GM19099 (cell line): ENCODE data around the gene BCAS1.

Experiments used
- POLR2A ChIP-seq: IDR thresholded peaks from 3 replicates; pipeline ENCODE4 v1.6.1; 2011; ENCODE audit warnings: low read depth; ENCODE audit not compliant: insufficient read length; ENCODE audit errors: extremely low read depth

The BCAS1 gene

DNA sequence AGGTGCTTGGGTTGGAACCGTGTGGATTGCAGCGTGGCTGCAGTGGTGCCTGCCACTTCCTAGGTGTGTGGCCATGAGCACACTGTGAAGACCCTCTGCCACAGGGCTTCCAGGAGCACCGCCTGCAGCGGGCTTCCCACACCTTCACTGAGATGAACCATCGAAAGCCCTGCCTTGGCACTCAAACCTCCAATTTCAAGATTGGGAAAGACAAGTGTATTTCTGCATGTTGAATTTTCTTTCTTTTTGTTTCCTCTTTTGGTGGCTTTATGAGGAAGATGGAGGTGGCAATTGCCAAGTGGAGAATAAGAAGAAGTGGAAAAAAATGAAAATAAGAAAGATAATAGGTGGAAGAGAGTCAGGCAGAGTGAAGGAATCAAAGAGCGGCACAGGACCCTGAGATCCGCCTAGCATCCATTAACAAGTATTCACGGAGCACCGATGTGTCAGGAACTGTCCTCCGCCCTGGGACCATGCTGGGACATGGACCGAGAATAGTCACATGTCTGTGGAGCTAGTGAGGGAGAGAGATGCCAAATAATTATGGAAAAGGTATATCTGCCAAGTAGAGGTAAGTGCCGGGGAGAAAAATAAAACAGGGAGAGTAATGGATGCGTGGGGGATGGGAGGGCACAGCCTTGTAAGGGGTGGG lies 159.9 kb downstream of the BCAS1 start:
- no peak for TF ChIP-seq POLR2A

GRCh38 chr20:53907968-53908751 lies 162.2 kb downstream of the BCAS1 start:
- no peak for TF ChIP-seq POLR2A

- peak; percentile 16 for TF ChIP-seq POLR2A
Observed at GRCh38 chr20:53905820-53906191, 164.6 kb downstream of the BCAS1 start.

DNA sequence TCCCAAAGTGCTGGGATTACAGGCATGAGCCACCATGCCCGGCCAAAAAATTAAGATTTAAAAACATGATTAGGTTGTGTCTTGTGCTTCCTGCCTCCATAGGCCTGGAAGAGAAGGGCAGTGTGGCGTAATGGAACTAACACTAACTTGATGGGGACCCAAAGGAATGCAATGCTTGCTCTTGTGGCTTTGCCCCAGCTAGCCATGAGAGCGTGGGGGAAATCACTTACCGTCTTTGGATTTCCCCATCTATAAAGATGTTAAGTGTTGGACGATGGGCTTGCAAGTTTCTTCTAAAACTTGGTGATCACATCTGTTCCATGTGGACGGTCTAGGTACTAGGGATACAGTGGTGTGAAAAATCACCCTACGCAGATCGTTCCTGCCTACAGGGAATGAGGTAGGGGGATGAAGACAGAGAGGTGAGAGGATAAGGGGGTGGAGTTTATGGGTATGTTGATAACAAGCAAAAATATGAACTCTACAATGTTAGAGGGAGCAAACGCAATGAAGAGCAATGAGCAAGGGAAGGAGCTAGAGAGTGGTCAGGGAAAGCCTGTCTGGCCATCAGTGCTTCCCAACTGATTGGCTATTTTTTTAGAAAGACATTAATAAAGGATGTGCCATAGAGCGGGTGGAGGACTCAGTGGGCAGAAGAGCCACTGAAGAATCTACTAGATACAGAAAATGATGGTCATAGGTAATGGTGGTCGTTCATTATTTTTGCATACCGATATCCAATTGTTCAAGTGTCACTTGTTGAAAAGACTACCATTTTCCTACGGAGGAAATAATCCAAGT lies 165.2 kb downstream of the BCAS1 start:
- TF ChIP-seq POLR2A, result no peak

DNA sequence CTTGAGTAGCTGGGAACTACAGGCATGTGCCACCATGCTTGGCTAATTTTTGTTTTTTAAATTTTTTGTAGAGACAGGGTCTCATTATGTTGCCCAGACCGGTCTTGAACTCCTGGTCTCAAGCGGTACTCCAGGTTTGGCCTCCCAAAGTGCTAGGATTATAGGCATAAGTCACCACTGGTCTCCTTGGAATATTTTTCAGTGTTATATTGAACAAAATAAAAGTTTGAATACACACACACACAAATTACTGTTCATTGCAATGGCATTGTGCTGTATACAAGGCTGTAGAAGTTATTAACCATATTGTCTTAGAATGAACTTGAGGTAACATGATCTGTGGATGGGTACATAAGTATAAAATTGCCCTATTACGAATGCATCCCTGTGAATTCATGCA lies 166.1 kb downstream of the BCAS1 start:
- TF ChIP-seq POLR2A, result no peak

DNA sequence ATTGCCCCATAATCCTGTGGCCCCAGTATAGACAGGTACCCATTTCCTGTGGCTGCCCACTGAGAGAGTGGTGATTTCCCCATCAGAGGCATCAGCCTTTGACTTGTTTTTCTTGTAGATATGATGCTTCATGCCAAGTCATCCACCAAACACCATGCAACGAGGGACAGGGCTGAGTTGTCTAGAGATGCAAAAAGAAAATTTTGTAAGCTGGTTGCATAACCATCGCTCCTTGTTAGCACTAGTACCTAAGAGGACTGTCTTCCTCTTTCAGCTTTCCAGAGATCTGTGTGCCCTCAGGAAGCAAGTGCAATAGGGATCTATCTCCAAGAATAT lies 166.8 kb downstream of the BCAS1 start:
- TF ChIP-seq POLR2A, result no peak

DNA sequence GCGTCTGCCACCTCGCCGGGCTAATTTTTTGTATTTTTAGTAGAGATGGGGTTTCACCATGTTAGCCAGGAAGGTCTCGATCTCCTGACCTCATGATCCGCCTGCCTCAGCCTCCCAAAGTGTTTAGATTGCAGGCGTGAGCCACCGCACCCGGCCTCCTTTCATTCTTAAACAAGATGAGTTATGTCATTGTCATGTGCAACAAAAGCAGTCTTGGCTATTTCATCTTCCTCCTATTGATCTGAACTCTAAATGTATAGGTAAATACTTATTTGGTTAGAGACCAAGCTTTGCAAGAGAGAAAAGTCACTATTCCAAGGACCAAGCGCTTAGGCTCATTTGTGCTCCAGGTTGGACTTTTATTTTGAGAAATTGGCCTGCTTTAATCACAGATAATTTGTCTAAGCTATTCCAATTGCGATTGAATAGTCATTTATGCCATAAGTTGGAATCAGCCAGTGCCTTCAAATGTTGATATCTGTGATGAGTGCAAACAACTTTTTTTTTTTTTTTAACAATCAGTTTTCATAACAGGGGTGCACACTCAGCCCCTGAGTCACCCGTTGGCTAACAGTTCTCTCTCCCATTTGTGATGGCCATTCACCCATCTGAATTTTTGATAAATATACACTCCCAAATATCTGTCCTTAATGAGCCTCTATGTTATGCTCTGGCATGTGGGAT lies 167.3 kb downstream of the BCAS1 start:
- no peak for TF ChIP-seq POLR2A

- no peak for TF ChIP-seq POLR2A
Observed at GRCh38 chr20:53901497-53902096, 168.8 kb downstream of the BCAS1 start.

DNA sequence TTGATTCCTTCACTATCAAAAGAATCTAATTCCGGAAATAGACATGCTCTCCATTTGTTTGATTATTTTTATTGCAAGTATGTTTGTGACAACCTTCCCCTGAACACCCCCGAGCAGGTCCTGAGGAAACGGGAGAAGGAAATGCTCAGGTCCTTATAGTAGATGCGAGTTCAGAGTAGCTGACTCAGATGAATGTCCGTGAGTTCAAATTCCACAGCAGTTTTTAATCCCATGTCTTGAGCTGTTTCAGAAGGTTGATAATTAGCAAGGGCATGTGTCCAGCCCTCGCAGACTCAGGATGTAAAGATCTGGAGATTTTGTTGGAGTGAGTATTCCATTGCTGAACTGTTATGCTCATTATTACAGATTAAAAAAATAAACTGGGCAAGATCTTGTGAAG lies 169.3 kb downstream of the BCAS1 start:
- TF ChIP-seq POLR2A, result no peak

- no peak for TF ChIP-seq POLR2A
Observed at GRCh38 chr20:53900380-53900999, 169.9 kb downstream of the BCAS1 start.

- TF ChIP-seq POLR2A, result no peak
Observed at GRCh38 chr20:53899351-53900167, 170.8 kb downstream of the BCAS1 start.

GRCh38 chr20:53898556-53898931 lies 171.8 kb downstream of the BCAS1 start:
- no peak for TF ChIP-seq POLR2A

- no peak for TF ChIP-seq POLR2A
Observed at GRCh38 chr20:53897884-53898555, 172.4 kb downstream of the BCAS1 start.
